GM21360 (cell line): ENCODE data around the gene NBPF6.
"Not testable (repeated sequence)": the region's sequence is repeated elsewhere in the genome, so short reads cannot be mapped to it uniquely, and the experiment has no call there.

ENCODE experiments used
- ATAC-seq: cut with Tn5 transposase; IDR thresholded peaks from one replicate; pipeline ENCODE4 v1.9.1; 2021; ENCODE audit warnings: mild to moderate bottlenecking, moderate library complexity; ENCODE audit not compliant: unreplicated experiment

Gene NBPF6

DNA sequence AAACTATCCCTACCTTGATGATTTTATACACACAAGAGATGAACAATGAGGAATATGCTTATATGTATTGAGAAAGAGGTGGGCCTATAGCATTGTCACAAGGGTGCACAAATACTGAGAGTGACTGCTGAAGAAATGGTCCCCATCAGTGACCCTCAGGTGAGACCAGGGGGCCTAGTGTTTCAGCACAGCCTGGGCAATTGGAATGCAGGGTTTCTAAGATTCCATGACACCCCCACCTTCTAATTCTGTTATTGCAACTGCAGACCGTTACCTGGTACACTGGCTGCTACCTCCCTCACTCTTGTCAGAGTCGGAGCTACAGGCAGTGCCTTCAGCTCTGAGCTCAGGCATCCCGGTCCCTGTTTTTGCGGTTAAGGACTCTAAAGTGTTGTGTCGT, at the start of gene NBPF6:
Gene NBPF6 (plus strand): TSS at position 301 of the 400 bp plus-strand sequence. CDS start 259 bp downstream, outside the sequence.
- not testable (repeated sequence) for ATAC-seq

GRCh38 chr1:108411098-108411833, 38.9 kb upstream of the NBPF6 start:
- ATAC-seq, result peak; percentile 84

DNA sequence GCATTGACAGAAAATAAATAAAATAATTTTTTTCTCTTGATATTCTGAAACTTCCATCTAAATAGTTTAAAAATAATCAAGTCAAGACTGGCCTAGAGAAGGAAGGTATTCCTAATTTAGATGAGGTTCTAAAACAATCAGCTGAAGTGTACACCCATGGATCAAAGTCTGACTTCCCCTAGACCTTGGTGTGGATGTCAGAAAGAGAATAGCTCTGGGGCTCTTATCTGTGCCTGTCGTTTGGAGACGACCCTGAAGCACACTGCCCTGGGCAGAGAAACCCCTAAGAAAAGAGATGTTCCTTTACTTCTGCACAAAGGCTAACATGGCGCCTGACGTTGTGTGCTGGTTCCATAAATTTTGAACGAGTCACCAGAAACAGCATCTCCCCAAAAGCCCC, 30.0 kb upstream of the NBPF6 start:
- not testable (repeated sequence) for ATAC-seq

- peak; percentile 66 for ATAC-seq
These were observed 28.9 kb upstream of the NBPF6 start for GRCh38 chr1:108421061-108421916.

DNA sequence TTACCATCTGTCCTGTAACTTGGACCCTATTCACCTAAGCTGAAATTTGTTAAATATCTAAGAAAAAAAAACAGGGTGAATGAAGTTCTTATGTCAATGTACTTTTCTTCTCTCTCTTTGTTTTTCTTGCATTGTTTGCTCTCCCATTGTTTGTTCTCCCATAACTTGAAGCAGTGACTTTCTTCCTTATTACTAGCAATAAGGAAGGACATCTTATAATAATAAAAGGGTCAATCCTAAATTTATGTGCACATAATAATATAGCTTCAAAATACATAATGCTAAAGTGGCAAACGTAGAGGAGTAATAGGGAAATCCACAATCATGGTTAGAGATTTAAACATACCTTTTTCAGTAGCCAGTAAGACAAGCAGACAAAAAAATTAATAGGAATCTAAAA, 23.3 kb upstream of the NBPF6 start:
- not testable (repeated sequence) for ATAC-seq

GRCh38 chr1:108432002-108432401, 18.1 kb upstream of the NBPF6 start:
- ATAC-seq, result not testable (repeated sequence)

- ATAC-seq, result not testable (repeated sequence)
These were observed 16.7 kb upstream of the NBPF6 start for GRCh38 chr1:108433404-108433803.

GRCh38 chr1:108438536-108438935, 11.6 kb upstream of the NBPF6 start:
- ATAC-seq, result not testable (repeated sequence)

- not testable (repeated sequence) for ATAC-seq
These were observed 4.4 kb downstream of the NBPF6 start for GRCh38 chr1:108454521-108454920.

DNA sequence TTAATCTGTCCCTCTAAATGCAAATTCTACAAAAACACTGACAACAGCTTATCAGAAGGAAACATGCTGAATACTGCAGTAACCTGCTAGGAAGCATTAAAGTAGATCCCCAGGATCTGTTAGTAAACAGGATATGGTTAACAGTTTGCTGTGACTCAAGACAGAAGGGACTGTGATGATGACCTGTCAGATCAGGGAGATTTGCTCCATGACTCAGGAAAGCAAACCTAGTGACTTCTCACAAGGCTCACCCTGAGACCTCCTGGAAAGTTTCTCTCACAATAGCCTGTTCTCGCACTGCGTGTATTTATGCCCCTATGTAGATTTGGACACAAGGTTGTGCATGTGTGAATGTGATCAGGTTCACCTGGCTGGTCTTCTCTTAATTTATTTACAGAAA, 8.5 kb downstream of the NBPF6 start:
- not testable (repeated sequence) for ATAC-seq

DNA sequence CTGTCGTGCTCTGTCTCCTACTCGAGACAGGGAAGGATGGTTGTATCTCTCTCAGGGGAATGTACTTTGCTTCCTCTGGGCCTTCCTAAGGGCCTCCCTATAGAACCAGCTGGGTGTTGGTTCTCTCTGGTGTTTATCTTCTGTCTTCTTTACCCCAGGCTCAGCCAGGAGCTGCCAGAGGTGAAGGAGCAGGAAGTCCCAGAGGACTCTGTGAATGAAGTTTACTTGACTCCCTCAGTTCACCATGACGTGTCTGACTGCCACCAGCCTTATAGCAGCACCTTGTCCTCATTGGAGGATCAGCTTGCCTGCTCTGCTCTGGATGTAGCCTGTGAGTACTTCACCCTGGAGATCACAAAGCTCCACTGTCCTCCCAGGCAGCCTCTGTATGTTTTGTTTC, 11.6 kb downstream of the NBPF6 start:
- not testable (repeated sequence) for ATAC-seq

DNA sequence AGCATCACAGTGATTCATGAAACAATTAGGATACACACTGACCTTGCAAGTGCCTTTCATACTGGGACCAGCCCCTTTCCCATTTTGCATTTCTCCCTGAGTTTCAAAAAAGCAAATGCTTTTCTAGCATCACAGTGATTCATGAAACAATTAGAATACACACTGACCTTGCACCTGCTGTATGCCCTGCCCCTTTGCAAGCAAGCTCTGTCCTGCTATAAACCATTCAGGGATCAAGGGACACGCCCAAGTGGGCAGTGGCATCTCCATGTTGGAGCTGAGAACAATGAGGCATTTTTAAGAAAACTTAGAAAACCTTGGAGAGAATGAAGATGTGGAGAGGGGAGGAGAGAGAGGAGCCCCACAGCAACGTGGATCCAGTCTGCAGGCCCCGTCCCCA, 13.8 kb downstream of the NBPF6 start:
- ATAC-seq, result not testable (repeated sequence)

- ATAC-seq, result not testable (repeated sequence)
These were observed 16.0 kb downstream of the NBPF6 start for GRCh38 chr1:108466166-108466565.

- not testable (repeated sequence) for ATAC-seq
These were observed 17.0 kb downstream of the NBPF6 start for GRCh38 chr1:108467155-108467554.

GRCh38 chr1:108470750-108471149, 20.6 kb downstream of the NBPF6 start:
- ATAC-seq, result not testable (repeated sequence)

DNA sequence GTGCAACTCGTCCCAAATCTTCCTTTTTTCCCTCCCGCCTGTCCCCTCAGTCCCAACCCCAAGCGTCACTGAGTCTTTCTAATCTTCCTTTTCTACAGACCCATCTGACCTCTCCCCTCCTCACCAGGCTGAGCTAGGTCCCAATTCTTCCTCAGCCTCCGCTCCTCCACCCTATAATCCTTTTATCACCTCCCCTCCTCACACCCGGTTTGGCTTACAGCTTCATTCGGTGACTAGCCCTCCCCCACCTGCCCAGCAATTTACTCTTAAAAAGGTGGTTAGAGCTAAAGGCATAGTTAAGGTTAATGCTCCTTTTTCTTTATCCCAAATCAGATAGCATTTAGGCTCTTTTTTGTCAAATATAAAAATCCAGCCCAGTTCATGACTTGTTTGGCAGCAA, 24.4 kb downstream of the NBPF6 start:
- not testable (repeated sequence) for ATAC-seq

- ATAC-seq, result no peak
These were observed 28.4 kb downstream of the NBPF6 start for GRCh38 chr1:108478429-108479015.

DNA sequence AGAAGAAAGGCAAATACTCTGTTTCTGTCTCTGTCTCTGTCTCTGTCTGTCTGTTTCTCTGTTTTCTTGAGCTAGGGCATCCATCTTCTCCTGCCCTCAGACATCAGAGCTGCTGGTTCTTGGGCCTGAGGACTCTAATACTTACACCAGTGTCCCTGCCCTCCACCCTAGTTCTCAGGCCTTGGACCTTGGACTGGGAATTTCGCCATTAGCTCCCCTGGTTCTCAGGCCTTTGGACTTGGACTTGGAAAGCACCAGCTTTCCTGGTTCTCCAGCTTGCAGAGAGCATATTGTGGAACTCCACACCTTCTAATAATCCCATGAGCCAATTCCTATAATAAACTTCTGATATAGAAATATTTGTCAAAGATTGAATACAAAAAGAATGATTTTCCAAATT, 32.6 kb downstream of the NBPF6 start:
- no peak for ATAC-seq

GRCh38 chr1:108485990-108486389, 35.8 kb downstream of the NBPF6 start:
- not testable (repeated sequence) for ATAC-seq

DNA sequence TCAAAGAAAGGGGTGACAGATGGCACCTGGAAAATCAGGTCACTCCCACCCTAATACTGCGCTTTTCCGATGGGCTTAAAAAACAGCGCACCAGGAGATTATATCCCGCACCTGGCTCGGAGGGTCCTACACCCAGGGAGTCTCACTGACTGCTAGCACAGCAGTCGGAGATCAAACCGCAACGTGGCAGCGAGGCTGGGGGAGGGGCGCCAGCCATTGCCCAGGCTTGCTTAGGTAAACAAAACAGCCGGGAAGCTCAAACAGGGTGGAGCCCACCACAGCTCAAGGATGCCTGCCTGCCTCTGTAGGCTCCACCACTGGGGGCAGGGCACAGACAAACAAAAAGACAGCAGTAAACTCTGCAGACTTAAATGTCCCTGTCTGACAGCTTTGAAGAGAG, 36.6 kb downstream of the NBPF6 start:
- not testable (repeated sequence) for ATAC-seq

DNA sequence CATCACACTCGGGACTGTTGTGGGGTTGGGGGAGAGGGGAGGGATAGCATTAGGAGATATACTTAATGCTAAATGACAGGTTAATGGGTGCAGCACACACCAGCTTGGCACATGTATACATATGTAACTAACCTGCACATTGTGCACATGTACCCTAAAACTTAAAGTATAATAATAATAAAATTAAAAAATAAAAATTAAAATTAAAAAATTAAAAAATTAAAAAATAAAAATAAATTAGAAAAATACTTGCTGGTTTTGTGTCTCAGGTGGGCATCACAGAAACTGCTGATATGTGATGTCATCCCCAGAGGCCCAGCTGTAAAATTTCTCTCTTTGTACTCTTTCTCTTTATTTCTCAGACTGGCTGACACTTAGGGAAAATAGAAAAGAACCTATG, 44.9 kb downstream of the NBPF6 start:
- not testable (repeated sequence) for ATAC-seq
